PFSK-1 (cell line): ENCODE data around the gene PI4KB.

Source experiments
- FOXP2 ChIP-seq: optimal IDR thresholded peaks from 2 replicates; pipeline ENCODE3; 2011; ENCODE audit warnings: borderline replicate concordance, control low read depth, inconsistent platforms; ENCODE audit not compliant: insufficient read depth; ENCODE audit errors: extremely low read length, extremely low read depth
- POLR2AphosphoS5 ChIP-seq: IDR thresholded peaks from 2 replicates; pipeline ENCODE4 v1.6.1; 2012; ENCODE audit warnings: low read depth, mild to moderate bottlenecking, control low read depth, low read length, moderate library complexity
- REST ChIP-seq, 2 experiments: IDR thresholded peaks; 2 replicates each; pipeline versions ENCODE4 v1.6.1 to v1.8.0; 2011 to 2012; ENCODE audit warnings: low read depth in 2 of 2, low read length in 2 of 2, control low read depth in 1 of 2, inconsistent platforms in 1 of 2, mild to moderate bottlenecking in 1 of 2, moderate library complexity in 1 of 2; ENCODE audit not compliant: insufficient read depth in 1 of 2
- SIN3A ChIP-seq: IDR thresholded peaks from 2 replicates; pipeline ENCODE4 v1.6.1; 2012; ENCODE audit warnings: mild to moderate bottlenecking, low read length, moderate library complexity, borderline replicate concordance; ENCODE audit not compliant: insufficient read depth
- TAF1 ChIP-seq: IDR thresholded peaks from 2 replicates; pipeline ENCODE4 v1.6.1; 2012; ENCODE audit warnings: low read length, control low read depth, borderline replicate concordance; ENCODE audit not compliant: insufficient read depth

Gene PI4KB

GRCh38 chr1:151289080-151289935 lies 37.9 kb downstream of the PI4KB start:
- no peak for TF ChIP-seq FOXP2
- TF ChIP-seq REST (IDR thresholded peaks at IDR 0.05; ENCODE audit: insufficient read depth in 1 of 2, low read depth in 2 of 2, low read length in 2 of 2): no peak
- no peak for TF ChIP-seq TAF1
- TF ChIP-seq POLR2AphosphoS5: no peak
- TF ChIP-seq SIN3A: no peak

- TF ChIP-seq TAF1: no peak
- no peak for TF ChIP-seq SIN3A
- TF ChIP-seq FOXP2: no peak
- no peak for TF ChIP-seq REST (IDR thresholded peaks at IDR 0.05; ENCODE audit: insufficient read depth in 1 of 2, low read depth in 2 of 2, low read length in 2 of 2)
- TF ChIP-seq POLR2AphosphoS5: no peak
These were observed 38.7 kb downstream of the PI4KB start for GRCh38 chr1:151288502-151288901.

- TF ChIP-seq REST (IDR thresholded peaks at IDR 0.05; ENCODE audit: insufficient read depth in 1 of 2, low read depth in 2 of 2, low read length in 2 of 2): no peak
- no peak for TF ChIP-seq TAF1
- no peak for TF ChIP-seq SIN3A
- 0 out of 2 replicates have a peak, but pooled peaks have one; percentile 8 for TF ChIP-seq POLR2AphosphoS5
- no peak for TF ChIP-seq FOXP2
These were observed 39.3 kb downstream of the PI4KB start for GRCh38 chr1:151287767-151288500.

- TF ChIP-seq TAF1: no peak
These were observed 39.9 kb downstream of the PI4KB start for GRCh38 chr1:151287341-151287699.

- TF ChIP-seq FOXP2 (no peak), SIN3A (no peak), POLR2AphosphoS5 (no peak), REST (IDR thresholded peaks at IDR 0.05; ENCODE audit: insufficient read depth in 1 of 2, low read depth in 2 of 2, low read length in 2 of 2) (no peak), TAF1 (no peak)
These were observed 40.4 kb downstream of the PI4KB start for GRCh38 chr1:151286619-151287340.
